Measurements from ENCODE around the gene C4orf50.

The C4orf50 gene

DNA sequence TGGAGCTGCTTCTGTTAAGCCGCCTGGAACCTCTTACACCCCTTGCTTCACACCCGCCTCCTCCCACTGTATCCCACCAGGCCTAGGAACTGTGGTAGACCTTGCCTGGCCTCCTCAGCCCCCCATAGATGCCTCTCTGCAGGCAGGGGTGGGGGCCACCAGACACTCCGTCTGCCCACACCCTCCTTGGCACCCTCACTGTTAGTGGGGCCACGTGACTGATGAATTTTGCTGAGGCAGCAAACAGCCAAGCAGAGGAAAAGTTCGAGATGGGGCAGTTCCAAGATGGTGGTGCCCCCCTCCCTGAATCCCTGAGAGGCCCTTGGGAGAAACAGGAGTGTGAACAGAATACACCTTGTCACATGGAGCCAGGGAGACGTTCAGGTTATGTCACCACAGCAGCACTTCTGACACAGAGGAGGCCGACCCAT is 41.2 kb upstream of the C4orf50 start:
- TF ChIP-seq, protein P1, sequence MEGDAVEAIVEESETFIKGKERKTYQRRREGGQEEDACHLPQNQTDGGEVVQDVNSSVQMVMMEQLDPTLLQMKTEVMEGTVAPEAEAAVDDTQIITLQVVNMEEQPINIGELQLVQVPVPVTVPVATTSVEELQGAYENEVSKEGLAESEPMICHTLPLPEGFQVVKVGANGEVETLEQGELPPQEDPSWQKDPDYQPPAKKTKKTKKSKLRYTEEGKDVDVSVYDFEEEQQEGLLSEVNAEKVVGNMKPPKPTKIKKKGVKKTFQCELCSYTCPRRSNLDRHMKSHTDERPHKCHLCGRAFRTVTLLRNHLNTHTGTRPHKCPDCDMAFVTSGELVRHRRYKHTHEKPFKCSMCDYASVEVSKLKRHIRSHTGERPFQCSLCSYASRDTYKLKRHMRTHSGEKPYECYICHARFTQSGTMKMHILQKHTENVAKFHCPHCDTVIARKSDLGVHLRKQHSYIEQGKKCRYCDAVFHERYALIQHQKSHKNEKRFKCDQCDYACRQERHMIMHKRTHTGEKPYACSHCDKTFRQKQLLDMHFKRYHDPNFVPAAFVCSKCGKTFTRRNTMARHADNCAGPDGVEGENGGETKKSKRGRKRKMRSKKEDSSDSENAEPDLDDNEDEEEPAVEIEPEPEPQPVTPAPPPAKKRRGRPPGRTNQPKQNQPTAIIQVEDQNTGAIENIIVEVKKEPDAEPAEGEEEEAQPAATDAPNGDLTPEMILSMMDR (IDR thresholded peaks at IDR 0.05; ENCODE audit: low read length): no peak
- TF ChIP-seq EZH2phosphoT487 (IDR thresholded peaks at IDR 0.05; ENCODE audit: low read length): no peak
- no peak for TF ChIP-seq EZH2 (optimal IDR thresholded peaks at IDR 0.05; ENCODE audit: low read depth, low read length)
- no peaks in the 10 kb centered on the region for H3F3A ChIP-seq (ENCODE audit: insufficient read depth, low read length)
- DNase-seq: no peak

DNA sequence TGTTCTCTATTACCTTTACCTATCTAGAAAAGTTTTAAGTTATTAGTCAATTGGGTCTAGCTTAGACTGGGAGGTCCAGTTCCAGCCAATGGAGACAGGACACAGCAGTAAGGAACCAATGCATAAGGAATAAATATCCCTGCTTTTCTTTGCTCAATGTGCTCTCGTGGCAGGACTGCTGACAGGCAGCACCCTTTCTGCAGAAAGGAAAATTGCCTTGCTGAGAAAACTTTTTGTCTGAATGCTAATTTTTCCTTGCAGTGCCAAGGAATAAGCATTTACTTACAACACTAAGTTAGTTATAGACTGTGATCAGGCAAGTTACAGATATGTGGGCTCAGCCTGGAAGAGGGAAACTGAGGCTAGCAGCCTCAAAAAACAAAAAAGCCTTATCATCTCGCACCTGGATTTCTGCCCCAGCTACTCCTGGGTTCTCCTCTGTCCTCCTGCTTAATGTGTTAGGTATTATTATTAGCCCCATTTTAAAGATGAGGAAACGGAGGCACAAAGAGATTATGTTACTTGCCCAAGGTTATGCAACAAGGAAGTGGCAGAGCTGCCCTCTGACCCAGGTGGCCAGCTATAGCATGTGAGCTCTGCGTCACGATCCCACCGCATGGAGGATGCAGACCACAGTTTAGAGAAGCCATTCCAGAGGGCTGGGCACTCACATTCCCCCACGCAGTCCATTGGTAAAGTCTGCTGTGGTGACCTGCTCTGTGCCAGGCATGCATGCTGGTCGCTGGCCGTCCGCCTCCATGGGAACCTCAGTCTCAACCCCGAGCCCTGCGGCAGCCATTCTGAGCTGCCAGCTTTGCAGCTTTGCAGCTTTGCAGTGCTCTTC is 40.5 kb upstream of the C4orf50 start:
- no peak overlapping the region for H3K4me2 ChIP-seq (ENCODE audit: low read depth, low read length)
- no peaks in the 10 kb centered on the region for H3K9me3 ChIP-seq (replicated peaks; ENCODE audit: insufficient read depth, low read length)
- no peak for DNase-seq
- H3K9me2 ChIP-seq (replicated peaks; ENCODE audit: insufficient read depth, low read length): no peaks in the 10 kb centered on the region
- peaks cover 9% of the 10 kb centered on the region; the same call in 1 of the 2 replicates for H3K36me3 ChIP-seq (replicated peaks; ENCODE audit: insufficient read depth, low read length)
- H3K9ac ChIP-seq (ENCODE audit: low read length): no peak overlapping the region
- H3K4me1 ChIP-seq (ENCODE audit: low read length): no peaks in the 10 kb centered on the region
- no peak overlapping the region for H3K4me3 ChIP-seq (ENCODE audit: low read length)
- no peak overlapping the region for H3K27ac ChIP-seq (ENCODE audit: low read length)
- no peaks in the 10 kb centered on the region for H3K79me2 ChIP-seq (ENCODE audit: low read length)
- H4K20me1 ChIP-seq (ENCODE audit: insufficient read depth, low read length): no peaks in the 10 kb centered on the region
- H2AFZ ChIP-seq (ENCODE audit: low read length): no peak overlapping the region
- no peaks in the 10 kb centered on the region for H3K27me3 ChIP-seq (replicated peaks; ENCODE audit: insufficient read depth, low read length)
- TF ChIP-seq EZH2 (optimal IDR thresholded peaks at IDR 0.05; ENCODE audit: low read depth, low read length) (no peak), EZH2phosphoT487 (IDR thresholded peaks at IDR 0.05; ENCODE audit: low read length) (no peak)
- TF ChIP-seq, protein P1 (IDR thresholded peaks at IDR 0.05; ENCODE audit: low read length): no peak
- no peaks in the 10 kb centered on the region for H3F3A ChIP-seq (ENCODE audit: insufficient read depth, low read length)

More for the DNA sequence above, 41.2 kb upstream of the C4orf50 start:
- Histone ChIP-seq H3K9ac (ENCODE audit: low read length) (no peak overlapping the region), H3K36me3 (replicated peaks; ENCODE audit: insufficient read depth, low read length) (peaks cover 9% of the 10 kb centered on the region; the same call in 1 of the 2 replicates), H3K27ac (ENCODE audit: low read length) (no peak overlapping the region), H3K4me2 (ENCODE audit: low read depth, low read length) (no peak overlapping the region), H3K9me3 (replicated peaks; ENCODE audit: insufficient read depth, low read length) (no peaks in the 10 kb centered on the region), H3K9me2 (replicated peaks; ENCODE audit: insufficient read depth, low read length) (no peaks in the 10 kb centered on the region), H4K20me1 (ENCODE audit: insufficient read depth, low read length) (no peaks in the 10 kb centered on the region), H3K27me3 (replicated peaks; ENCODE audit: insufficient read depth, low read length) (no peaks in the 10 kb centered on the region), H2AFZ (ENCODE audit: low read length) (no peak overlapping the region), H3K4me1 (ENCODE audit: low read length) (no peaks in the 10 kb centered on the region), H3K79me2 (ENCODE audit: low read length) (no peaks in the 10 kb centered on the region), H3K4me3 (ENCODE audit: low read length) (no peak overlapping the region)

- Histone ChIP-seq H4K20me1 (ENCODE audit: insufficient read depth, low read length) (no peaks in the 10 kb centered on the region), H3K79me2 (ENCODE audit: low read length) (no peaks in the 10 kb centered on the region), H3K4me2 (ENCODE audit: low read depth, low read length) (no peak overlapping the region), H3K9me3 (replicated peaks; ENCODE audit: insufficient read depth, low read length) (no peaks in the 10 kb centered on the region), H3K4me1 (ENCODE audit: low read length) (no peaks in the 10 kb centered on the region), H3K27ac (ENCODE audit: low read length) (no peak overlapping the region), H3F3A (ENCODE audit: insufficient read depth, low read length) (no peaks in the 10 kb centered on the region), H2AFZ (ENCODE audit: low read length) (no peak overlapping the region), H3K36me3 (replicated peaks; ENCODE audit: insufficient read depth, low read length) (peaks cover 9% of the 10 kb centered on the region; the same call in 1 of the 2 replicates), H3K9me2 (replicated peaks; ENCODE audit: insufficient read depth, low read length) (no peaks in the 10 kb centered on the region), H3K9ac (ENCODE audit: low read length) (no peak overlapping the region), H3K4me3 (ENCODE audit: low read length) (no peak overlapping the region), H3K27me3 (replicated peaks; ENCODE audit: insufficient read depth, low read length) (no peaks in the 10 kb centered on the region)
- TF ChIP-seq EZH2phosphoT487 (IDR thresholded peaks at IDR 0.05; ENCODE audit: low read length) (no peak), EZH2 (optimal IDR thresholded peaks at IDR 0.05; ENCODE audit: low read depth, low read length) (no peak)
- TF ChIP-seq, protein P1 (IDR thresholded peaks at IDR 0.05; ENCODE audit: low read length): no peak
- DNase-seq: no peak
Observed at GRCh38 chr4:6056976-6057766, 38.9 kb upstream of the C4orf50 start.
